Measurements from ENCODE around the gene C9orf40.
A peak's percentile ranks its signal among the peaks of the same experiment; 100 is the strongest.

The C9orf40 gene, protein sequence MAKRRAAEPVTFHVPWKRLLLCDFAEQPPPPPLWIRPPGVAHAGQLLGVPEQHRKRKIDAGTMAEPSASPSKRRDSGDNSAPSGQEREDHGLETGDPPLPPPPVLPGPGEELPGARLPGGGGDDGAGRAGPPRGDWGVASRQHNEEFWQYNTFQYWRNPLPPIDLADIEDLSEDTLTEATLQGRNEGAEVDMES

DNA sequence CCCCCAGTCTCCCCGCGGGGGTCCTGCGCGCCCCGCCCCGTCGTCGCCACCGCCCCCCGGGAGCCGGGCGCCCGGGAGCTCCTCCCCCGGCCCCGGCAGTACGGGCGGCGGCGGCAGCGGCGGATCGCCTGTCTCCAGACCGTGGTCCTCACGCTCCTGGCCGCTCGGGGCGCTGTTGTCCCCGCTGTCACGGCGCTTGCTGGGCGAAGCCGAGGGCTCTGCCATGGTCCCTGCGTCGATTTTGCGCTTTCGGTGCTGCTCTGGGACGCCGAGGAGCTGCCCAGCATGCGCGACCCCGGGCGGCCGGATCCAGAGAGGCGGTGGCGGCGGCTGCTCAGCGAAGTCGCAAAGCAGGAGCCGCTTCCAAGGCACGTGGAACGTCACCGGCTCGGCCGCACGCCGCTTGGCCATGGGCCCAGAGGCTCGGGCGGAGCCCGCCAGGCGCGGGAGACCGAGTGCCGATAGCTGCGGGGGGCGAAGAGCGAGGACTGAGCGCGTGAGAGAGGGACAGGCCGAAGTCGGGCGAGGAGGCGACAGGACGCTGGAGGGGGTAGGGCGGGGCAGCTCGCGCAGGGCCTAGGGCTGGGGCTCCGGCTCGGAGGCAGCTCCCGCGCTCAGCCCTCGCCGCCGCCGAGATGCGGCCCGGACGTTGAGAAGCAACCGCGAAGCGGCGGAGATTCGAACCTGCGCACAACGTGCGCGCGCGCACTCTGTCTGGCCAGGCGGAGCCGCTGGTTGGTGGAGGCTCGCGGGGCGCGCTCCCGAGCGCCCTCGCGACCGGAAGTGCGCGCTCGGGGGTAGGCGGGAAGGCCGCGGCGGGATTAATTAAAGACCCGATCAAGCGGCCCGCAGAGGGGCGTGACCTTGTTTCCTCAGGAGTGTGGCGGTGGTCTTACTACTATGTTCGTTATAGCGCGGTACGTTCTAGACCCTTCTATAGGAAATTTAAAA is at the start of gene C9orf40:
C9orf40 (minus strand) TSS at position 712 of the 951 bp plus-strand sequence; CDS start at position 411, 301 bp downstream.
- DNase-seq (ENCODE audit: low spot score): peak; percentile 88

DNA sequence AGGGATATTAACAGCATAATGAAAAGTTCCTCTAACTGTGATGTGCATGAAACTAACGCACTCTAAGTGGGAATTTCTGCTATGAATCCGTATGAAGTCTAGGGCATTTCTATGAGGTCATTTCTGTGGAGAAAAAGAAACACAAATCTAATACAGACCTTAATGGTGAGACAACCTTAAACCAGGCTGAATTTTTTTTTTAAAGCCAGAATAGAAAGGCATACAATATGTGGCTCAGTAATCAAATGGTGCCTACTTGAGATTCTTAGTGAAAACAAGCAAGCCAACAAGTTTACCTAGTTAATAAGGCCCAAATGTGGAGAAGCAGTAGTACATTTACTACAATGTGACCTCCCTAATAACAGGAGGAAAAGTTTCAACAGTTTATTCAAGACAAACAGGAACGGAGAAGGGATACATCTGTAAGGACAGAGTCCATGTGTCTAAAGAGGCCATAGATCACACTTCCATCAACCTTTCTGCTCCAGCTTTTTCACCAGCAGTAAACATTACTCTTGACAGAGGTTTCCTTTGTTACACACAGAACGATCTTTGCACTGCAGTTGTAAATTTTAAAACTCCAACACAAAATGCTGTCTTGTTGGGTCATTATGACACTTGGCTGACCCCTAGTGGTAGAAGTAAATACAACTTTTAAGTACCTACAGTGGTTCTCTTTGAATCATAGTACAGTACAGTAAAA is 49.2 kb upstream of the C9orf40 start:
- DNase-seq (ENCODE audit: low spot score): peak; percentile 82

DNA sequence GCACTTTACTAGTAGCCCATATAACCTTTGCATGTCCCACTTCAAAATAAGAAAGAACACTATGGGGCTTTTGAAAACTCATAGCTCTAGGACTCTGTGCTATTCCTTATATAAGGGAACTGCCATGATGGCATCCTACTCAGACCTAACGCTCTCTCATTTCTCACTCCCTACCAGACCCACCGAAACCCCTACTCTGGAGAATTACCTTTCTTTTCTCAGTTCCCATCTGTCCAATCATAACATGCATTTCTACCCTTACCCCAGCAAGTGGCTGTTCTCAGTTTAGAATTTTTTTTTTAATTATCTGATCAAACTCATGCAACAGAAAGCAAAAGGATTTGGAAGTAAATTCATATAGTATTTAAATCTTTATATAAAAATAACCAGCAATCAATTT is 48.1 kb upstream of the C9orf40 start:
- DNase-seq (ENCODE audit: low spot score): no peak

DNA sequence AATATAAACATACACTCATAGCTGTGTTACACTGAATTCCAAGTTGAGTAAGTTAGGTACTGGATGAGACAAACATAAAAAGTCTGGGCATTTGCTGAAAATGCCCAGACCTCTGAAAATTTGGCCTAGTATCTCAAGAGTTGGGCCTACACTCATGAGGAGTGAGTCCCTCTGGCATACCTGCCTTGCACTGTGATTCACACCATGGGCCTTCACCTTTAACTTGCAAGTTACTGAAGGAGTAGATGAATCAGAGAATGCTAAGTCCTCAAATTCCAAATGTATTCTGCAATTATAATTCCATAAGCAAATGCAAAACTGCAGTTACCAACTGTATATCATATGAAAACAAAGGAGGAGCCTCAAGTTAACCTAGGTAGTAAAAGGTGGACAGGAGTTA is 32.3 kb upstream of the C9orf40 start:
- peak; percentile 42 for DNase-seq (ENCODE audit: low spot score)

DNA sequence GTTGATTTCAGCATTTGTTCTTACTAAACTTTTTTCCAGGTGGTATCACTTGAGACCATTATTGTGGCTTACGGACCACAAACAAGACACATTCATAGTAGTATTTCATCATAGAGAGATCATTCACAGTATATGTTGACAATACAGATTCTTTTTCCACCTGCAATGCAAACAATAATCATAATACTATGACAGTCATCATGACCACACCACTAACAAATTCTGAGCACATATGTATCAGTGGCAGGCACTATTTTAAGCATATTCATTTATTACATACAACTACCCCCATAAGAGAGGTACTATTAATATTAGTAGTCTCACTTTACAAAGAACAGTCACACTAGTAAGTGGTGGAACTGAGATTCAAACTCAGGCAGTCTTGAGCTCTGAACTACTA is 31.0 kb upstream of the C9orf40 start:
- no peak for DNase-seq (ENCODE audit: low spot score)

DNA sequence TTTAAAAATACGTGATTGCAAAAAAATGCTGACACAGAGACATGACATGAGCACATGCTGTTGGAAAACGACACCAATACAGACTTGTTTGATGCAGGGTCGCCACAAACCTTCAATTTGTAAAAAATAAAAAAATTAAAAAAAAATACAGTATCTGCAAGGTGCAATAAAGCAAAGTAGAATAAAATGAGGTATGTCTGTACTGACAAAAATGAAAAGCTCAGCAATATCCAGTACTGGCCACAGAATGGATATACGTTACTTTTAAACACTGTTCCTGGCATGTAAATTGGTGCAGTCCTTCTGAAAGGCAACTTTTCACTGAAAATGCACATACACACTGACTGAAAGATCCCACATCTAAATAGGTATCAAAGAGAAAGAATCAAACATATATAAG is 27.1 kb upstream of the C9orf40 start:
- DNase-seq (ENCODE audit: low spot score): no peak

DNA sequence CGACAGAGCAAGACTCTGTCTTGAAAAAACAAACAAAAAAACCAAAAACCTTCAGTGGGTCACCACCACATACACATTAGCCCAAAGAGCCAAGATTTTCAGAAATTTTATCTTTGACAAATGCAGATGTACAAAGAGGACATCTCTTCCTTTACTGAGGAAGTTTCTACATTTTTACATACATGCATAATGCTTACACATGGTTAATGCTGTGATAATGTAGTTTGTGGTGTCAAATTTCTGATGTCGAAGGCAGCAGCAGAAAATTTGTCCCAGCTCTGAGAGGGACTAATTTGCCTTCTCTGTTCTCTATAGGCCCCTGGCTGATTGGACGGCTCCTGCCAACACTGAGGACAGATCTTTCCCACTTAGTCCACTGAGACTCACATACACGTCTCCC is 24.6 kb upstream of the C9orf40 start:
- DNase-seq (ENCODE audit: low spot score): no peak

DNA sequence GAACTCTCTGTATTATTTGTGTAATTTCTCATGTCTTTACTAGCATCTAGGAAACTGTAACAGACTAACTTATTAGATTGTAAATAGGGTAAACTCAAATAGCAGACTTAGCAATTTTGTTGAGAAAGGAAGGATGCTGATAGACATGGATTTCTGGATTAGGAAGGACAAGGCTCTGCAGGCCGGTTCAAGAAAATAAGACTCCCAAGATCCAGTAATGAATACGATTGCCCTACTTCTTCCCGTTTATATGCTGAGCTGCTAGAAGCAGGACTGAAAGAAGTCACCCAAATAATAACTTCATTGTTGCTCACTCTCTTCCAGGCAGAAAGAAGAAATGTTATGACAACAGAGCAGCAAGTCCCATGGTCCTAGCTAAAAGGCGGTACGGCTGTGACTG is 22.8 kb upstream of the C9orf40 start:
- no peak for DNase-seq (ENCODE audit: low spot score)

DNA sequence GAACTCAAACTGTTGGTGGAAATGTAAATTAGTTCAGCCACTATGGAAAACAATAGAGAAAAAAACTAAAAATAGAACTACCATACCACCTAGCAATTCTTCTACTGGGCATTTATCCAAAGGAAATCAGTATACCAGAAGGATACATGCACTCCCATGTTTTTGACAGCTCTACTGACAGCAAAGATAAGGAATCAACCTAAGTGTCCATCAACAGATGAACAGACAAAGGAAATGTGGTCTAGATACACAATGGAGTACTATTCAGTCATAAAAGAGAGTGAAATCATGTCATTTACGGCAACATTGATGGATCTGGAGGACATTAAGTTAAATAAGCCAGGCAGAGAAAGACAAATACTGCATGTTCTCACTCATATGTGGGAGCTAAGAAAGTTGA is 21.8 kb upstream of the C9orf40 start:
- no peak for DNase-seq (ENCODE audit: low spot score)

DNA sequence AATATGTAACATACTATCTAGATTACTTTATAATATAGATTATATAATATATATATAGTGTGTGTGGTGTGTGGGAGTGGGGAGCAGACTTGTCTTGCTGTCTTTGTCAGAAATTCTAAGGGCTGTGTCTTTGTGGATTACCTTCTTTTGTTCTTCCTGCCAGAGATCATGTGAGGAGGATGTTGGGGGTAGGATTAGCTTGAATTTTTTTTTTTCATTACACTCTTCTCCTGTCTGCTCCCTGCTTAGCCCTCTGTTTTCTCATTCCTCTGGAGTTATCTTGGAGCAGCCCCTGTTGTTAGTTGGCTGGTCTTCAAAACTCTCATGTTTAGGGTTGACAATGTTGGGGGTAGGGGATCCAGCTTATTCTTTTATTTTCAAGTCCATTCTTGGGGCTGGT is 21.0 kb upstream of the C9orf40 start:
- DNase-seq (ENCODE audit: low spot score): no peak

DNA sequence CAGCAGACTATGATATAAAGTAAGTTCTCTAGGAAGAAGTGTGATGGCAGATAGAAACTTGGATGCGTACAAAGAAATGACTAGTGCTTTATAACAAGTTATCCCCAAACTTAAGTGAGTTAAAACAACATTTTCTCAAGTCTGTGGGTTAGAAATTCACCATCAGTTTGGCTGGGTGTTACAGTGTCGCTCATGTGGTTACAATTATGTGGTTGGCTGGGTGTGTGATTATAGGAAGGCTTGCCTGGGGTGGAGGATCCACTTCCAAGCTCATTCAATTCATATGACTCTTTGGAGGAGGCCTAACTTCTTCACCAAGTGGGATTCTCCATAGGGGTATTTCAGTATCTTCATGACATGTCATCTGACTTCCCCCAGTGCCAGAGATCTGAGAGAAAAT is 10.3 kb upstream of the C9orf40 start:
- DNase-seq (ENCODE audit: low spot score): no peak

DNA sequence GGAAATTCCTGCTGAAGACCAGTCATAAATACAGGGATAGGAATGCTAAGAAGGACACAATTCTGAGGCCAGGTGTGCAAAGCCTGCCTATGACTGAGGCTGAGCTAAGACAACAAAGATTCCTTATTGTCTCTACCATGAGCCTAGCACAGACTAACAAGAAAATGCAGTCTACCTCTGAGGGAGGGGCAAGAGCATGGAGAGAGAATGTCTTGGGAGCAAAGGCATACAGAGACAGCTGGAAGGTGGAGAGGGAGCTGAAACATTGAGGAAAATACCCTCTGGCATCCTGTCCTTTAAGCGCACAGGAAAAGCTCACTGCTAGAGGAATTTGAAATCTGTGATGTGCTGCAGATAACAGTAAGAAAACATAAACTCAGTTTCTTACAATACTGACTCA is 8.8 kb upstream of the C9orf40 start:
- no peak for DNase-seq (ENCODE audit: low spot score)

DNA sequence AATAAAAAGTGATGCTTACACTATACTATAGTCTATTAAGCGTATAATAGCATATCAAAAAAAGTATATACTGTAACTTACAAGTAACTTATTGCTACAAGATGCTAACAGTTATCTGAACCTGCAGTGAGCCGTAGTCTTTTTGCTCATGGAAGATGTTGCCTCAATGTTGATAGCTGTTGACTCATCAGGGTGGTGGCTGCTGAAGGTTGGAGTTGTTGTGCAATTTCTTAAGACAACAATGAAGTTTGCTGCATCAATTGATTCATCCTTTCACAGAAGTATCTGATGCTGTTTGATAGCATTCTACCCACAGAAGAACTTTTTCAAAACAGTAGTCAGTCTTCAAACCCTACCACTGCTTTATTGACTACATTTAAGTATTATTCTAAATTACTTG is 7.8 kb upstream of the C9orf40 start:
- peak; percentile 47 for DNase-seq (ENCODE audit: low spot score)

DNA sequence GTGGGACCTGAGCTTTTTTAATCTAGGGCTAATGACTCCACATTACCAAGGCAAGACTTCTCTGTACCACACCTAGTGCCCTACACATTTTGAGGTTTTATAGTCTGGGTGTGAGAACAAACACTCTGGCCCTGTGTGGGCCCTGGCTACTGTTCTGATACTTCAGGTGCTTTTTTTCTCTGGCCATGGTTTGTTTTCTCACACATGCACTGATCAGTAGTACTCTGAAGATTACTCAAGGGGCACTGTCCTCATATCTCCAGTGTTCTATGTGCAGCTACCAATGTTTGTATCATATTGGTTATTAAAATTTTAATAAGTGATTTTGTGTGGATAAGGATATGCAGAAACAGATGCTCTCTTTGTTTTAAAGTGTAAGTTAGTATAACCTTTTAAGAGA is 5.9 kb upstream of the C9orf40 start:
- no peak for DNase-seq (ENCODE audit: low spot score)

DNA sequence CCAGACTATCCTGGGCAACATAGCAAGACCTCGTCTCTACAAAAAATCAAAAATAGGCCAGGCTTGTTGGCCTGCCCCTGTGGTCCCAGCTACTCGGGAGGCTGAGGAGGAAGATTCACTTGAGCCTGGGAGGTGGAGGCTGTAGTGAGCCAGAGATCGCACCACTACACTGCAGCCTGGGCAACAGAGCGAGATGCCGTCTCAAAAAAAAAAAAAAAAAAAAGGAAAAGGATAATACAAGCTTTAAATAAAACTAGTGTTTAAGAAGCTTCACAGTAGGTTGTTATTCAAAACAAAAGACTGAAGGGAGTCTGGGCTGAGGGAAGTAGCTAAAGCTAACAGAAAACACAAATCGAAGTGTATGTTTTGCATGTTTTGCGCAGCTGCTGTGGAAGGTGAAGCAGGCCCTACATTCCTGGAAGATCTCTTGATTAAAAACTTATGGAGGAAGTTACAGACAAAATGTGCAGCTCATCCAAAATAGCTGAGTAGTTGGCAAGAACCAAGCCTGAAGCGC is 581 bp upstream of the C9orf40 start:
- DNase-seq (ENCODE audit: low spot score): no peak

DNA sequence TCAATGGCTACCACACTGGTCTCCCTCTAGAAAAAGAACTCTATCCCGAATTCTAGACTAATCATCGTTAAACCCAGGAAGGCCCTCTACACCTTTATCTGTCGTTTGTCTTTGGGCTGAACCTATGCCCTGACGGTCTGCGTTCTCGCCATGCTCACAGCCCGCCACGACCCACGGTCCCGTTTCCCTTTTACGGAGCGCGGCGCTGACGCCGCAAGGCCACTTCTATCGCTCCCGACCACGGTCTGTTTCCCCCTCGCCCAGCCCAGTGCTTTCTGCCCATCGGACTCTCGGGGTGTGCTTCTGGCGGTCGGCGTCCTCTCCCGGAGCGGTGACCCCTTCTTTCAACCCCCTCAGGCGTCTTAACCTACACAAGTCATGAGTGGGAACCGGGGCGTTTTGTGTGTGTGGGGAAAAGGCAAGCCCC is 974 bp downstream of the C9orf40 start:
- DNase-seq (ENCODE audit: low spot score): peak; percentile 45

DNA sequence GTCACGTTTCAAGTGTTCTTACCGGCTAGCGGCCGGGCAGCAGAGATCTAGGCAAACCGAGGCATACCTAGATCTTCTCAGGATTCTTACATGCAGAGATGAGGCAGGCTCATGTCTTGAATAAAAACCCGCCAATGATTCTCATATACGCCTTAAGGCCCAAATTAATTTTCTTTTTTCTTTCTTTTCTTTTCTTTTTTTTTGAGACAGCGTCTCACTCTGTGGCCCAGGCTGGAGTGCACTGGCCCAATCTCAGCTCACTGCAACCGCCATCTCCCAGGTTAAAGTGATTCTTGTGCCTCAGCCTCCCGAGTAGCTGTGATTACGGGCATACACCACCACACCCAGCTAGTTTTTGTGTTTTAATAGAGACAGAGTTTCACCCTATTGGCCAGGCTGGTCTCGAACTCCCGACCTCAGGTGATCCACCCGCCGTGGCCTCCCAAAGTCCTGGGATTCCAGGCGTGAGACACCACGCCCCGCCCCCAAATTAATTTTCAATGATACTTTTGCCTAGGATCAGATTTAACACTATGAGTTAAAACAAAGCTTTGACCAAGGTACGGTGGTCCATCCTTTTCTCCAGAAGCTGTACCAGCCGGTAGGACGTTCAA is 1.5 kb downstream of the C9orf40 start:
- DNase-seq (ENCODE audit: low spot score): no peak

DNA sequence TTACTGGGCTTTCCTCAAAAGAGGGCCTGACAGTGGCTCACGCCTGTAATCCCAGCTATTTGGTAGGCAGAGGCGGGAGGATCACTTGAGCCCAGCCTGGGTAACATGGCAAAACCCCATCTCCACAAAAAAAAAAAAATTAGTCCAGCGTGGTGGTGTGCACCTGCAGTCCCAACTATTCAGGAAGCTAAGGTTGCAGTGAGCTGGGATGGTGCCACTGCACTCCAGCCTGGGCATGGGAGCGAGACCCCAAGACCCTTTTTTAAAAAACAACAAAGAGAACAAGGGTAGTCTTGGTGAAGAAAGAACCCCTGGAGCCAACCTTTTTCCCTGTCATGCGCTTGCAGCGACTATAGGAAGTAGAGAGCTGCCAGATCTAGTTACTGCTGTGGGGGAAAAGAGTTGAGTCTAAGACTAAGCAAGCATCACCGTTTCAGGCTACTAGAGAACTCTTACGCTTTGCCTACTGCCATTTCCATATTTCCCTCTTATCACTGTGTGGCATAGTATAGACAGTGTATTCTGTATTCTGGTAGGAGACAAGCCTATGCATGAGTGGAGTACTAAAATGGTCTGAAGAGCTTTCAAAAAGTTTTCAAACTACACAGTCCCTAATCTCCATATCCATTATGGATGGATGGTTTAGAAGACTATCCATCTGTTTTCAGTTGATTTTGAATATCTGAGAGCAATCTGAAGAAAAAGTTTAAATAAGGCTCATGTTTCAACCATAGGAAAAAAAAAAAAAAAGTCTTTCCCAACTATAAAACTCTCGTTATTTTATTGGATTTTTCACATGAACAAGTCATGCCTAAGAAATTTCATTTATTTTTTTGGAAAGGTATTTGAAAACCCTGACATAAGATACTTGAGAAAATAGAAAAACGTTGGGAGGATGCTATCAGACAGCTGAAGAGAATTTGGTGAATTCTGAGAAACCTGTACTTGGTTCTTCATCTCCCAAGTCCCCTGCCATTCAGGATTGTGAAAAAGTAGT is 2.6 kb downstream of the C9orf40 start:
- DNase-seq (ENCODE audit: low spot score): no peak

DNA sequence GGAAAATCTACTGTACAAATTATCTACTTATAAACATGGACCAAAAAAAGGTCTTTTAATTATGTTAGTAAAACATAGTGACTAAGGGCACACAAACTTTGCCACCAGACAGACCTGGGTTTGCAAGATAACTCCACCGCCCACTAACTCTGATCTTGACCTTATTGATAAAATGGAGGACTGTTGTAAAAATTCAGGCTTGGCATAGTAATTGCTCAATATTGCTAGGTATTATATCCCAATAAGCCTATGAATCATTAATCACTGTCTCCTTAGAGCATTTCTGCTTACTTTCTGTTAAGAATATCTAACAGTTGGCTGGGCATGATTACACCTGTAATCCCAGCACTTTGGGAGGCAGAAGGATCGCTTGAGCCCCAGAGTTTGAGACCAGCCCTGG is 3.8 kb downstream of the C9orf40 start:
- DNase-seq (ENCODE audit: low spot score): no peak

DNA sequence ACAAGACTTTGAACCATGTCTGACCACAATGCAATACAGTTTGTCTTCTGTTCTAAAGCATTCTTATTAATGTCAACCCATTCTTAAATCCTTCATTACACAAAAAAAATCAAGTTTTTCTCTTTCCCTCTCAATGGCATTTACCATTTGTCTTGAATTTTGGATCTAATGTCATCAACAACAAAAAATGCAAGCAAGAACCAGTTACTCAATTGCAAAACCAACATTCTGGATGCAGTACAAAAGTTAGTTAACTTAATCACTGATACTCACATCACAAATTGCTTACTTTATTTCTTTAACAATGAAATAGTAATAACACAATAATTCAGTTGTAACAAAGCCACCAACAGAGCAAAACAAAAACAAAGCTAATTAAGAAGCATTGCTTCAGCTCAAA is 6.0 kb downstream of the C9orf40 start:
- no peak for DNase-seq (ENCODE audit: low spot score)

DNA sequence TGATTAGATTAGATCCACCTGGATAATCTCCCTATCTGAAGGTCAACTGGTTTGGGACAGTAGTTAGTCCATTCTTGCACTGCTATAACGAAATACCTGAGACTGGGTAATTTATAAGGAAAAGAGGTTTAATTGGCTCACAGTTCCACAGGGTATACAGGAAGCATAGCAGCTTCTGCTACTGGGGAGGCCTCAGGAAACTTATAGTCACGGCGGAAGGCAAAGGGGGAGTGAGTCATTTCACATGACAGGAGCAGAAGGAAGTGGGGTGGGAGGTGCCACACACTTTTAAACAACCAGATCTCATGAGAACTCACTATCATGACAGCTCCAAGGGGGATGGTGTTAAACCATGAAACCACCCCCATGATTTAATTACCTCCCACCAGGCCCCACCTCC is 9.9 kb downstream of the C9orf40 start:
- peak; percentile 61 for DNase-seq (ENCODE audit: low spot score)

Measured in kidney tubule cell (primary cell).